T-cell (primary cell): ENCODE results near the gene TMA7. TPM values are rescaled to one million over a fixed set of nuclear protein-coding genes. Genes with fewer than 3 reads are reported as not detected.
"Not testable (repeated sequence)": the region's sequence is repeated elsewhere in the genome, so short reads cannot be mapped to it uniquely, and the experiment has no call there.

ENCODE experiments used
- ATAC-seq, 4 experiments: fragments of 200-7000 bp in 3 of 4; fragments of 150-1000 bp in 1 of 4; cut with Tn5 transposase; replicated peaks in 1 of 4; 1 replicate in 3 of 4; 2 replicates in 1 of 4; pipeline ENCODE4 v1.10.0; 2021; ENCODE audit warnings: moderate library complexity in 3 of 4, mild to moderate bottlenecking in 2 of 4, moderate number of reproducible peaks in 1 of 4
- CTCF ChIA-PET, 2 donors: fragments of 300-600 bp; sonication (Branson Sonifier 250); formaldehyde crosslinking; loops; one replicate each; lab custom pipeline; 2022; ENCODE audit warnings: antibody characterized with exemption in 2 of 2; lab: Charles Lee
- POLR2A ChIA-PET, 2 donors: fragments of 300-600 bp; sonication (Branson Sonifier 250); formaldehyde crosslinking; loops; one replicate each; lab custom pipeline; 2022; ENCODE audit warnings: antibody characterized with exemption in 2 of 2; lab: Charles Lee
- DNase-seq, 35 experiments: peaks; one replicate each; pipeline versions ENCODE4 v3.0.0 to v3.0.0-alpha.2; 2013 to 2023
- H3K27ac ChIP-seq: one replicate; pipeline ENCODE4 v1.5.1; 2013; ENCODE audit warnings: low read length
- H3K27me3 ChIP-seq, 2 experiments: replicated peaks in 1 of 2; 1 replicate in 1 of 2; 2 replicates in 1 of 2; pipeline versions ENCODE4 v1.6.1 to v1.7.0; 2013; ENCODE audit warnings: low read length in 1 of 2, mixed read lengths in 1 of 2; ENCODE audit not compliant: control insufficient read depth in 2 of 2, insufficient read depth in 2 of 2; ENCODE audit errors: extremely low read depth in 1 of 2
- H3K36me3 ChIP-seq, 2 donors: 1 replicate in 1 of 2; 2 replicates in 1 of 2; pipeline versions ENCODE4 v1.6.1 to v1.7.0; 2013; ENCODE audit warnings: low read length in 1 of 2; ENCODE audit not compliant: control insufficient read depth in 2 of 2, insufficient read depth in 1 of 2; ENCODE audit errors: extremely low read depth in 1 of 2
- H3K4me1 ChIP-seq, 2 experiments: 1 replicate in 1 of 2; 2 replicates in 1 of 2; pipeline versions ENCODE4 v1.6.1 to v1.7.0; 2013; ENCODE audit warnings: low read length in 2 of 2, mixed read lengths in 1 of 2; ENCODE audit not compliant: insufficient read depth in 2 of 2, control insufficient read depth in 1 of 2; ENCODE audit errors: extremely low read depth in 1 of 2
- H3K4me3 ChIP-seq, 2 donors: 1 replicate in 1 of 2; 2 replicates in 1 of 2; pipeline versions ENCODE4 v1.5.1 to v1.7.0; 2013; ENCODE audit warnings: mild to moderate bottlenecking in 2 of 2, low read length in 1 of 2, moderate library complexity in 1 of 2; ENCODE audit not compliant: control insufficient read depth in 1 of 2; ENCODE audit errors: extremely low read depth in 1 of 2
- H3K9me3 ChIP-seq: 2 replicates; pipeline ENCODE4 v1.7.0; 2013
- H3K27ac Mint-ChIP-seq, 2 donors: one replicate each; pipeline ENCODE4 v1.8.0; 2020 to 2021; ENCODE audit warnings: mild to moderate bottlenecking in 2 of 2, mixed read lengths in 2 of 2
- H3K27me3 Mint-ChIP-seq, 2 donors: one replicate each; pipeline ENCODE4 v1.8.0; 2021 to 2022; ENCODE audit warnings: mixed read lengths in 2 of 2
- H3K36me3 Mint-ChIP-seq: one replicate; pipeline ENCODE4 v1.8.0; 2021; ENCODE audit warnings: mixed read lengths
- H3K4me1 Mint-ChIP-seq, 3 donors: one replicate each; pipeline ENCODE4 v1.8.0; 2020 to 2022; ENCODE audit warnings: mixed read lengths in 3 of 3, mild to moderate bottlenecking in 1 of 3
- H3K4me3 Mint-ChIP-seq, 3 donors: one replicate each; pipeline ENCODE4 v1.8.0; 2020 to 2022; ENCODE audit warnings: mild to moderate bottlenecking in 3 of 3, mixed read lengths in 3 of 3, moderate library complexity in 3 of 3
- H3K9me3 Mint-ChIP-seq, 3 donors: one replicate each; pipeline ENCODE4 v1.8.0; 2020 to 2022; ENCODE audit warnings: mixed read lengths in 3 of 3
- WGBS: methylation state at CpG from one replicate; pipeline ENCODE4 v1.1.5; 2013; ENCODE audit warnings: missing lambda C conversion rate; ENCODE audit not compliant: insufficient coverage; 5-methylcytosine and 5-hydroxymethylcytosine counted together
- total RNA-seq, 35 experiments: library from RNA in 6 of 35; stranded (reverse) in 6 of 35; fragments of 120-200 nt in 1 of 35; gene quantifications; one replicate each; pipeline versions ENCODE4 v1.2.1 to v1.2.4 and lab custom pipeline; 2013 to 2026

Gene TMA7
- total RNA-seq, 5 donors from 2014 or later (not counting 1 experiment from before 2014, with no cell fraction given) = 216 to 245 (median 229) TPM

GRCh38 chr3:48482822-48483221 lies 42.8 kb downstream of the TMA7 start:
- H3K4me3 Mint-ChIP-seq, H3K27ac Mint-ChIP-seq, POLR2A ChIA-PET, CTCF ChIA-PET, DNase-seq, ATAC-seq, H3K9me3 Mint-ChIP-seq, H3K27me3 ChIP-seq, H3K27me3 Mint-ChIP-seq, H3K36me3 Mint-ChIP-seq, H3K9me3 ChIP-seq, H3K36me3 ChIP-seq, H3K27ac ChIP-seq, H3K4me3 ChIP-seq: not testable (repeated sequence)
- WGBS = 100% methylated on average over 3 of the region's 6 CpGs
- H3K4me1 Mint-ChIP-seq = peaks cover 25 to 30% (median 28%) of the 10 kb centered on the region in 3 donors
- peaks cover 6 to 29% of the 10 kb centered on the region in 2 experiments for H3K4me1 ChIP-seq

GRCh38 chr3:48486952-48487351 lies 46.9 kb downstream of the TMA7 start:
- Histone ChIP-seq H3K27ac (no peak overlapping the region), H3K9me3 (no peaks in the 10 kb centered on the region), H3K4me3 (no peak overlapping the region), H3K4me1 (no peaks in the 10 kb centered on the region), H3K36me3 (no peaks in the 10 kb centered on the region), H3K27me3 (no peaks in the 10 kb centered on the region)
- WGBS = no CpG with 5 or more reads among the region's 5 CpGs
- Mint-ChIP-seq H3K27ac (no peak overlapping the region), H3K27me3 (no peaks in the 10 kb centered on the region), H3K4me1 (peaks cover 0 to under 1% (median 0%) of the 10 kb centered on the region in 3 donors), H3K9me3 (no peaks in the 10 kb centered on the region), H3K36me3 (peaks cover 6% of the 10 kb centered on the region), H3K4me3 (no peak overlapping the region)
- DNase-seq = no peak
- ATAC-seq = no peak
- POLR2A ChIA-PET = no interaction called here
- CTCF ChIA-PET = no interaction called here

- CTCF ChIA-PET = no interaction called here
- POLR2A ChIA-PET = no interaction called here
- 87% methylated on average over 4 of the region's 7 CpGs for WGBS
Measured at GRCh38 chr3:48492461-48493202, 52.6 kb downstream of the TMA7 start.

GRCh38 chr3:48493203-48493501 lies 53.1 kb downstream of the TMA7 start:
- ATAC-seq = no peak
- no peaks in the 10 kb centered on the region for H3K4me1 ChIP-seq
- DNase-seq = no peak
- Mint-ChIP-seq H3K27me3 (no peaks in the 10 kb centered on the region), H3K27ac (no peak overlapping the region), H3K4me1 (peaks cover 0 to 3% (median 0%) of the 10 kb centered on the region in 3 donors), H3K4me3 (no peak overlapping the region), H3K9me3 (no peaks in the 10 kb centered on the region), H3K36me3 (peaks cover 28% of the 10 kb centered on the region)
- ChIA-PET CTCF (no interaction called here), POLR2A (interaction anchor here in 1 of 2 donors (0.6 kb wide), 1 partner anchor 64 kb away, joined by 3 read pairs; no protein-coding TSS in a partner anchor)
- no peak overlapping the region for H3K27ac ChIP-seq
- WGBS = no CpG with 5 or more reads among the region's 3 CpGs
- H3K9me3 ChIP-seq = no peaks in the 10 kb centered on the region
- H3K27me3 ChIP-seq = no peaks in the 10 kb centered on the region
- peaks cover 0 to 4% of the 10 kb centered on the region in 2 donors for H3K36me3 ChIP-seq
- H3K4me3 ChIP-seq = no peak overlapping the region

More at GRCh38 chr3:48492461-48493202, 52.6 kb downstream of the TMA7 start:
- Histone ChIP-seq H3K27me3 (no peaks in the 10 kb centered on the region), H3K36me3 (peaks cover 0 to 3% of the 10 kb centered on the region in 2 donors), H3K4me3 (no peak overlapping the region), H3K4me1 (no peaks in the 10 kb centered on the region), H3K27ac (no peak overlapping the region), H3K9me3 (no peaks in the 10 kb centered on the region)
- Mint-ChIP-seq H3K4me3 (no peak overlapping the region), H3K27me3 (no peaks in the 10 kb centered on the region), H3K4me1 (peaks cover 0 to 3% (median 0%) of the 10 kb centered on the region in 3 donors), H3K27ac (no peak overlapping the region), H3K9me3 (no peaks in the 10 kb centered on the region), H3K36me3 (peaks cover 23% of the 10 kb centered on the region)
- no peak for DNase-seq
- no peak for ATAC-seq

Other genes starting within 250 kb of the TMA7 start
- not detected for gene CAMP, start 216.8 kb upstream of the TMA7 start, total RNA-seq
- 10 to 100 TPM; 34.4 to 47.6 (median 44.2) TPM for gene ZNF589, start 199.2 kb upstream of the TMA7 start, total RNA-seq
- 10 to 100 TPM; 15.2 to 38.0 (median 31.8) TPM for gene NME6, start 138.9 kb upstream of the TMA7 start, total RNA-seq
- not detected for gene SPINK8, start 106.6 kb upstream of the TMA7 start, total RNA-seq
- not detected for gene FBXW12, start 68.0 kb upstream of the TMA7 start, total RNA-seq
- 1 to 10 TPM; 2.5 to 6.9 (median 5.9) TPM for gene PLXNB1, start 10.2 kb upstream of the TMA7 start, total RNA-seq
- 1 to 10 TPM; 5.0 to 7.9 (median 6.4) TPM for gene CCDC51, start 138 bp upstream of the TMA7 start, total RNA-seq
- gene ATRIP, start 6.5 kb downstream of the TMA7 start, total RNA-seq = 10 to 100 TPM in 3 of 5 donors, 1 to 10 TPM in 2; 7.8 to 14.9 (median 12.8) TPM
- 100 to 1,000 TPM; 156 to 258 (median 217) TPM for gene SHISA5, start 63.9 kb downstream of the TMA7 start, total RNA-seq
- 1 to 10 TPM; 1.8 to 4.2 (median 2.4) TPM for gene PFKFB4, start 116.5 kb downstream of the TMA7 start, total RNA-seq
- gene UCN2, start 123.5 kb downstream of the TMA7 start, total RNA-seq = under 1 TPM in 1 of 5 donors, not detected in 4; 0.16 TPM
- gene COL7A1, start 155.1 kb downstream of the TMA7 start, total RNA-seq = 1 to 10 TPM in 3 of 5 donors, under 1 TPM in 2; 0.33 to 2.3 (median 1.3) TPM
- 100 to 1,000 TPM in 2 of 5 donors, 10 to 100 TPM in 3; 93.0 to 109 (median 98.4) TPM for gene UQCRC1, start 169.4 kb downstream of the TMA7 start, total RNA-seq
- gene TMEM89, start 181.5 kb downstream of the TMA7 start, total RNA-seq = under 1 TPM in 1 of 5 donors, not detected in 4; 0.39 TPM
- 10 to 100 TPM; 16.2 to 36.4 (median 29.2) TPM for gene SLC26A6, start 195.2 kb downstream of the TMA7 start, total RNA-seq
- gene CELSR3, start 222.6 kb downstream of the TMA7 start, total RNA-seq = 1 to 10 TPM; 5.6 to 7.4 (median 6.2) TPM
- gene NCKIPSD, start 245.7 kb downstream of the TMA7 start, total RNA-seq = 10 to 100 TPM; 17.4 to 23.4 (median 20.4) TPM